Liver (tissue), 9 donors: ENCODE measurements around the gene FKBP1B. TPM values are rescaled to one million over a fixed set of nuclear protein-coding genes. Genes with fewer than 3 reads are reported as not detected.

Experiments
- DNase-seq: peaks from one replicate; pipeline ENCODE4 v3.0.0-alpha.2; 2017; ENCODE audit warnings: low spot score
- H3K27ac ChIP-seq, 2 donors: one replicate each; pipeline ENCODE4 v1.7.0; 2013; ENCODE audit warnings: inconsistent platforms in 2 of 2, low read length in 2 of 2, control low read depth in 1 of 2, low read depth in 1 of 2, mild to moderate bottlenecking in 1 of 2
- H3K27me3 ChIP-seq, 4 donors: one replicate each; pipeline versions ENCODE4 v1.6.1 to v1.7.0; 2013; ENCODE audit warnings: low read length in 3 of 4, inconsistent platforms in 1 of 4, mild to moderate bottlenecking in 1 of 4, moderate library complexity in 1 of 4; ENCODE audit not compliant: control insufficient read depth in 4 of 4, insufficient read depth in 4 of 4
- H3K36me3 ChIP-seq, 4 donors: one replicate each; pipeline versions ENCODE4 v1.6.1 to v1.7.0; 2013; ENCODE audit warnings: low read length in 3 of 4, mild to moderate bottlenecking in 3 of 4, low read depth in 1 of 4, moderate library complexity in 1 of 4; ENCODE audit not compliant: control insufficient read depth in 4 of 4, insufficient read depth in 3 of 4
- H3K4me1 ChIP-seq, 4 donors: one replicate each; pipeline versions ENCODE4 v1.6.1 to v1.7.0; 2013; ENCODE audit warnings: low read length in 3 of 4, mild to moderate bottlenecking in 3 of 4, moderate library complexity in 1 of 4; ENCODE audit not compliant: control insufficient read depth in 4 of 4, insufficient read depth in 4 of 4
- H3K4me3 ChIP-seq, 3 donors: one replicate each; pipeline versions ENCODE4 v1.6.1 to v1.7.0; 2013; ENCODE audit warnings: low read length in 3 of 3, control low read depth in 1 of 3, low read depth in 1 of 3, mild to moderate bottlenecking in 1 of 3
- H3K9ac ChIP-seq, 2 donors: one replicate each; pipeline ENCODE4 v1.7.0; 2013; ENCODE audit warnings: low read length in 2 of 2, mild to moderate bottlenecking in 2 of 2, moderate library complexity in 2 of 2, control low read depth in 1 of 2, low read depth in 1 of 2
- H3K9me3 ChIP-seq, 4 donors: one replicate each; pipeline versions ENCODE4 v1.6.1 to v1.7.0; 2013; ENCODE audit warnings: low read length in 3 of 4; ENCODE audit not compliant: control insufficient read depth in 4 of 4
- ATF3 ChIP-seq: IDR thresholded peaks from 2 replicates; pipeline ENCODE4 v1.6.1; 2016; ENCODE audit warnings: antibody characterized with exemption
- EGR1 ChIP-seq, 2 donors: IDR thresholded peaks; 2 replicates each; pipeline ENCODE4 v1.6.1; 2016 to 2018; ENCODE audit warnings: antibody characterized with exemption in 2 of 2, low read depth in 2 of 2
- FOXA1 ChIP-seq: IDR thresholded peaks from 2 replicates; pipeline ENCODE4 v1.6.1; 2016; ENCODE audit warnings: antibody characterized with exemption
- FOXA2 ChIP-seq: IDR thresholded peaks from 2 replicates; pipeline ENCODE4 v1.6.1; 2016; ENCODE audit warnings: antibody characterized with exemption
- GABPA ChIP-seq, 2 donors: IDR thresholded peaks in 1 of 2; conservative IDR thresholded peaks in 1 of 2; 2 replicates each; pipeline ENCODE4 v1.6.1; 2016; ENCODE audit warnings: antibody characterized with exemption in 2 of 2, mild to moderate bottlenecking in 1 of 2, moderate library complexity in 1 of 2
- HNF4A ChIP-seq, 2 donors: conservative IDR thresholded peaks; 2 replicates each; pipeline ENCODE4 v1.6.1; 2016; ENCODE audit warnings: antibody characterized with exemption in 2 of 2, mild to moderate bottlenecking in 2 of 2
- HNF4G ChIP-seq: IDR thresholded peaks from 2 replicates; pipeline ENCODE4 v1.6.1; 2016; ENCODE audit warnings: antibody characterized with exemption
- JUND ChIP-seq, 2 donors: IDR thresholded peaks; 2 replicates each; pipeline ENCODE4 v1.6.1; 2016; ENCODE audit warnings: antibody characterized with exemption in 2 of 2
- NR2F2 ChIP-seq: IDR thresholded peaks from 2 replicates; pipeline ENCODE4 v1.6.1; 2016; ENCODE audit warnings: antibody characterized with exemption
- RAD21 ChIP-seq, 2 donors: IDR thresholded peaks; 2 replicates each; pipeline ENCODE4 v1.6.1; 2016; ENCODE audit warnings: antibody characterized with exemption in 2 of 2, mild to moderate bottlenecking in 2 of 2
- REST ChIP-seq: IDR thresholded peaks from 2 replicates; pipeline ENCODE4 v1.6.1; 2016; ENCODE audit warnings: antibody characterized with exemption, mild to moderate bottlenecking
- RXRA ChIP-seq, 2 donors: IDR thresholded peaks; 2 replicates each; pipeline ENCODE4 v1.6.1; 2017 to 2018; ENCODE audit warnings: antibody characterized with exemption in 2 of 2, mild to moderate bottlenecking in 1 of 2
- TAF1 ChIP-seq: conservative IDR thresholded peaks from 2 replicates; pipeline ENCODE4 v1.6.1; 2016; ENCODE audit warnings: antibody characterized with exemption, mild to moderate bottlenecking
- ZBTB33 ChIP-seq: IDR thresholded peaks from 2 replicates; pipeline ENCODE4 v1.6.1; 2016; ENCODE audit warnings: antibody characterized with exemption
- WGBS: extraction: QIAGEN DNeasy Blood & Tissue Kit; methylation state at CpG from one replicate; pipeline ENCODE4 v1.1.7; 2013; 5-methylcytosine and 5-hydroxymethylcytosine counted together
- polyA plus RNA-seq, 2 donors: library from polyadenylated mRNA; stranded (reverse) in 1 of 2; unstranded in 1 of 2; fragments of 200-250 nt in 1 of 2; fragments of >200 nt in 1 of 2; fragmentation: Nextera tagmentation in 1 of 2; extraction: Ambion mirVana in 1 of 2; gene quantifications; one replicate each; pipeline versions ENCODE4 v1.2.1 to v1.2.3, GENCODE V29; 2013 to 2015
- total RNA-seq, 2 donors: library from RNA; depleted of rRNA; stranded (reverse); fragments of >200 nt; gene quantifications; one replicate each; pipeline ENCODE4 v1.2.3, GENCODE V29; 2014
- TF ChIP-seq, protein P1 (sequence below): IDR thresholded peaks from 2 replicates; pipeline ENCODE4 v1.6.1; 2016; ENCODE audit warnings: antibody characterized with exemption
- TF ChIP-seq, protein P2 (sequence below): fragments of 150-350 bp; IDR thresholded peaks from 2 replicates; pipeline ENCODE4 v1.5.1; 2017; ENCODE audit warnings: improper control_type of control experiment, low read depth, low read length; ENCODE audit not compliant: missing input control
- donor health status: healthy.
- donor health status: healthy.
- donor health status: healthy.
- donor health status: healthy.
- donor health status: healthy.

FKBP1B gene
- total and polyA plus RNA-seq, 4 donors, result 3.6 to 23.6 (median 11.5) TPM

DNA sequence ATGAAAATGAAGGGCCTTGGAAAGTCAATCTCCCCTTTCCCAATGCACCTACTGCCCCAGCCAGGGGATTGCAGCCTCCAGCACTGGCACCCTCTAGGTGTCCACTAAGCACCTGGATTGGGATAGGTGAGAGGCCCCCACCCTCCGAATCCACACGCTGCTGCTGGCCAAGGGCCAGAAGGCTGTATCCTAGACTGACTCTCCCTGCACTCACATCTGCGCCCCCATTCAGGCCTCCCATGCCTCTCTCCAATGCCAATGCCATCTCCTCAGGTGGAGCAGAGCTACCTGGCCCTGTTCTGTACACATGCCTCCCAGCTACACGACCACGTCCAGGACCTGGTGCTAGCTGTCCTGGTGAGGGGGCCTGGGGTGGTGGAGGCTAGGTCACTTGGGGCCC, 29.8 kb upstream of the FKBP1B start:
- Histone ChIP-seq H3K9me3 (no peaks in the 10 kb centered on the region), H3K9ac (no peak overlapping the region), H3K4me3 (no peak overlapping the region), H3K4me1 (no peaks in the 10 kb centered on the region), H3K36me3 (no peaks in the 10 kb centered on the region), H3K27me3 (no peaks in the 10 kb centered on the region), H3K27ac (no peak overlapping the region)
- no peak for TF ChIP-seq RXRA (IDR thresholded peaks at IDR 0.05)
- TF ChIP-seq REST, result no peak
- no peak for TF ChIP-seq FOXA2
- no peak for TF ChIP-seq HNF4A (conservative IDR thresholded peaks at IDR 0.05)
- TF ChIP-seq EGR1 (IDR thresholded peaks at IDR 0.05; ENCODE audit: low read depth in 2 of 2), result no peak
- TF ChIP-seq HNF4G, result no peak
- TF ChIP-seq, protein P1, sequence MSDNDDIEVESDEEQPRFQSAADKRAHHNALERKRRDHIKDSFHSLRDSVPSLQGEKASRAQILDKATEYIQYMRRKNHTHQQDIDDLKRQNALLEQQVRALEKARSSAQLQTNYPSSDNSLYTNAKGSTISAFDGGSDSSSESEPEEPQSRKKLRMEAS, result no peak
- no peak for TF ChIP-seq ATF3
- no peak for TF ChIP-seq FOXA1
- TF ChIP-seq, protein P2, sequence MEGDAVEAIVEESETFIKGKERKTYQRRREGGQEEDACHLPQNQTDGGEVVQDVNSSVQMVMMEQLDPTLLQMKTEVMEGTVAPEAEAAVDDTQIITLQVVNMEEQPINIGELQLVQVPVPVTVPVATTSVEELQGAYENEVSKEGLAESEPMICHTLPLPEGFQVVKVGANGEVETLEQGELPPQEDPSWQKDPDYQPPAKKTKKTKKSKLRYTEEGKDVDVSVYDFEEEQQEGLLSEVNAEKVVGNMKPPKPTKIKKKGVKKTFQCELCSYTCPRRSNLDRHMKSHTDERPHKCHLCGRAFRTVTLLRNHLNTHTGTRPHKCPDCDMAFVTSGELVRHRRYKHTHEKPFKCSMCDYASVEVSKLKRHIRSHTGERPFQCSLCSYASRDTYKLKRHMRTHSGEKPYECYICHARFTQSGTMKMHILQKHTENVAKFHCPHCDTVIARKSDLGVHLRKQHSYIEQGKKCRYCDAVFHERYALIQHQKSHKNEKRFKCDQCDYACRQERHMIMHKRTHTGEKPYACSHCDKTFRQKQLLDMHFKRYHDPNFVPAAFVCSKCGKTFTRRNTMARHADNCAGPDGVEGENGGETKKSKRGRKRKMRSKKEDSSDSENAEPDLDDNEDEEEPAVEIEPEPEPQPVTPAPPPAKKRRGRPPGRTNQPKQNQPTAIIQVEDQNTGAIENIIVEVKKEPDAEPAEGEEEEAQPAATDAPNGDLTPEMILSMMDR, result no peak
- TF ChIP-seq GABPA (IDR thresholded peaks at IDR 0.05 in 1 of 2, conservative IDR thresholded peaks at IDR 0.05 in 1 of 2), result no peak
- TF ChIP-seq RAD21 (IDR thresholded peaks at IDR 0.05), result no peak
- no peak for TF ChIP-seq JUND (IDR thresholded peaks at IDR 0.05)
- 91% methylated on average over 5 of the region's 5 CpGs for WGBS
- DNase-seq, result no peak

DNA sequence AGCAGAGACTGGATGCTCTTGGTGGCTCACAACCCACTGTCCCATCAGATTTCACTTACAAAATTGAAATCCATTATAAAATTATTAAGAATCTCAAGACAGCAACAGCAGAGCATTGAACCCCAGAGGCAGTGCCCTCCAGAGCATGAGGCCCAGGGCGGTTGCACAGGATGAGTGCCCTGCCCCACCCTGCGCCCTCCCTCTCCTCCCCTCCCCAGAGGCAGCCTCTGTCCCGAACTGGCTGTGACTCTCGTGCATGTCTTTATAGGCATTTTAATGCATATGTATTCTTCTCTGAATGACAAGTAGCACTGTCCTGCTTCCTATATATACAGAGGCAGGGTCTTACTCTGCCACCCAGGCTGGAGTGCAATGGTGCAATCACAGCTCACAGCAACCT, 29.3 kb upstream of the FKBP1B start:
- peaks cover 0 to 4% (median 0%) of the 10 kb centered on the region in 4 donors for H3K36me3 ChIP-seq
- no peaks in the 10 kb centered on the region for H3K9me3 ChIP-seq
- no peak overlapping the region for H3K27ac ChIP-seq
- no peak overlapping the region for H3K9ac ChIP-seq
- no peak for DNase-seq
- WGBS, result 90% methylated on average over 4 of the region's 4 CpGs
- TF ChIP-seq RAD21 (IDR thresholded peaks at IDR 0.05) (no peak), EGR1 (IDR thresholded peaks at IDR 0.05; ENCODE audit: low read depth in 2 of 2) (no peak), FOXA2 (no peak), NR2F2 (no peak), TAF1 (no peak), ZBTB33 (no peak)
- TF ChIP-seq, protein P1, result no peak
- H3K4me1 ChIP-seq, result no peaks in the 10 kb centered on the region
- no peaks in the 10 kb centered on the region for H3K27me3 ChIP-seq
- H3K4me3 ChIP-seq, result no peak overlapping the region
